ENCODE measurements around the gene ZBTB16.

ZBTB16 gene

DNA sequence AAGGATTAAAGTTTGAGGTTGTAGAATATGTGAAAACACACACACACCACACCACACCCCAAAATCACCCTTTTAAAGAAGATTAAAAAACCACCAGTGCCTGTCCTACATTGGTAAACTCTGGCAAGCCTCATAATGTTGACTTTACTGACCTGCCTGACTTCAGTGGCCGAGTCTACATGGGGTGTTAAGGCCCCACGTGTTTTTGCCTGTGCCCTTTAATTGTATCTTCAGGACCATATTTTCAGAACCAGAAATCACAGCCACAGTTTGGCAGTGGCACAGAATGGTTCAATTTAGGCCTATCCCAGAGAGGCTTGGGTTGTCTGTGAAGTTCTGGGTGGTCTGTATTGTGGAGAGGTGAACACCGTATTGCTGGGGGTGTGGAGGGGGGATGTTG lies 33.4 kb downstream of the ZBTB16 start:
- H3K27ac ChIP-seq (ENCODE audit: low read length): no peak overlapping the region
- H3K27me3 ChIP-seq (ENCODE audit: insufficient read depth, low read length, poor library complexity): no peaks in the 10 kb centered on the region
- no peaks in the 10 kb centered on the region for H3K9me3 ChIP-seq (ENCODE audit: insufficient read depth, low read length, severe bottlenecking)
- no peak overlapping the region for H2AFZ ChIP-seq (ENCODE audit: low read depth, low read length)
- H3K36me3 ChIP-seq (ENCODE audit: insufficient read depth, low read length): no peaks in the 10 kb centered on the region
- TF ChIP-seq, protein P1, sequence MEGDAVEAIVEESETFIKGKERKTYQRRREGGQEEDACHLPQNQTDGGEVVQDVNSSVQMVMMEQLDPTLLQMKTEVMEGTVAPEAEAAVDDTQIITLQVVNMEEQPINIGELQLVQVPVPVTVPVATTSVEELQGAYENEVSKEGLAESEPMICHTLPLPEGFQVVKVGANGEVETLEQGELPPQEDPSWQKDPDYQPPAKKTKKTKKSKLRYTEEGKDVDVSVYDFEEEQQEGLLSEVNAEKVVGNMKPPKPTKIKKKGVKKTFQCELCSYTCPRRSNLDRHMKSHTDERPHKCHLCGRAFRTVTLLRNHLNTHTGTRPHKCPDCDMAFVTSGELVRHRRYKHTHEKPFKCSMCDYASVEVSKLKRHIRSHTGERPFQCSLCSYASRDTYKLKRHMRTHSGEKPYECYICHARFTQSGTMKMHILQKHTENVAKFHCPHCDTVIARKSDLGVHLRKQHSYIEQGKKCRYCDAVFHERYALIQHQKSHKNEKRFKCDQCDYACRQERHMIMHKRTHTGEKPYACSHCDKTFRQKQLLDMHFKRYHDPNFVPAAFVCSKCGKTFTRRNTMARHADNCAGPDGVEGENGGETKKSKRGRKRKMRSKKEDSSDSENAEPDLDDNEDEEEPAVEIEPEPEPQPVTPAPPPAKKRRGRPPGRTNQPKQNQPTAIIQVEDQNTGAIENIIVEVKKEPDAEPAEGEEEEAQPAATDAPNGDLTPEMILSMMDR (IDR thresholded peaks at IDR 0.05; ENCODE audit: borderline replicate concordance, extremely low read depth, low read length, poor library complexity, severe bottlenecking): no peak
- no peak for TF ChIP-seq EZH2 (IDR thresholded peaks at IDR 0.05; ENCODE audit: borderline replicate concordance, low read depth, low read length, severe bottlenecking)
- no peaks in the 10 kb centered on the region for H3K79me2 ChIP-seq (ENCODE audit: insufficient read depth, low read length)
- DNase-seq (no peak), ATAC-seq (ENCODE audit: insufficient read depth, low read depth) (no peak)
- H3K9ac ChIP-seq (ENCODE audit: low read depth, low read length): no peak overlapping the region
- peaks cover 7% of the 10 kb centered on the region; the same call in 1 of the 2 replicates for H4K20me1 ChIP-seq (ENCODE audit: insufficient read depth, low read length)
- no peak overlapping the region for H3K4me2 ChIP-seq (ENCODE audit: insufficient read depth, low read length)
- no peaks in the 10 kb centered on the region for H3K4me1 ChIP-seq (ENCODE audit: insufficient read depth, low read length)
- no peak overlapping the region for H3K4me3 ChIP-seq (ENCODE audit: low read depth in 1 of 2, low read length in 2 of 2)

DNA sequence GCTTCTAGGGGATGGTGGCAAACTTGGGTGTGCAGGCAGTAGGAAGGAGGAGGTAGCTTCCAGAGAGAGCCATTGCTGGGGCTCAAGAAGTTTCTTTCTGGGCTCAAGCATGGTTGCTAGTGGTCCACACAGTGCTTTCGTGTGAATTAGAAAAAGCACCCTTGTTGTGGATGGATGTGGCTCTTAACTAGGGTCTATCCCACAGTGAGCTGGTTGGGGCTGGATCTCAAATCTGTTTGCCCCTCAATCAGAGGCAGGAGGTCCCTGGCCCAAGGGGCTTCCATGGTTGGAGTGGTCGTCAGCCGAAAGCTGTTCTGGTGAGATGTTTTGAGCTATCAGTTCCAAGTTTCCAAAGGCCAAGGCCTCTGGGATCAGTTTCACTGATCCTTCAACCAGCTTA lies 35.0 kb downstream of the ZBTB16 start:
- no peak overlapping the region for H2AFZ ChIP-seq (ENCODE audit: low read depth, low read length)
- no peak overlapping the region for H3K9ac ChIP-seq (ENCODE audit: low read depth, low read length)
- peaks cover 7% of the 10 kb centered on the region for H3K27me3 ChIP-seq (ENCODE audit: insufficient read depth, low read length, poor library complexity)
- no peak for DNase-seq
- no peak for ATAC-seq (ENCODE audit: insufficient read depth, low read depth)
- no peak overlapping the region for H3K27ac ChIP-seq (ENCODE audit: low read length)
- H3K4me3 ChIP-seq (ENCODE audit: low read depth in 1 of 2, low read length in 2 of 2): no peak overlapping the region
- H3K4me2 ChIP-seq (ENCODE audit: insufficient read depth, low read length): no peak overlapping the region
- no peaks in the 10 kb centered on the region for H3K79me2 ChIP-seq (ENCODE audit: insufficient read depth, low read length)
- no peaks in the 10 kb centered on the region for H3K9me3 ChIP-seq (ENCODE audit: insufficient read depth, low read length, severe bottlenecking)
- H3K4me1 ChIP-seq (ENCODE audit: insufficient read depth, low read length): no peaks in the 10 kb centered on the region
- H3K36me3 ChIP-seq (ENCODE audit: insufficient read depth, low read length): no peaks in the 10 kb centered on the region
- H4K20me1 ChIP-seq (ENCODE audit: insufficient read depth, low read length): peaks cover 6% of the 10 kb centered on the region; the same call in 1 of the 2 replicates
- TF ChIP-seq, protein P1 (IDR thresholded peaks at IDR 0.05; ENCODE audit: borderline replicate concordance, extremely low read depth, low read length, poor library complexity, severe bottlenecking): no peak
- no peak for TF ChIP-seq EZH2 (IDR thresholded peaks at IDR 0.05; ENCODE audit: borderline replicate concordance, low read depth, low read length, severe bottlenecking)

DNA sequence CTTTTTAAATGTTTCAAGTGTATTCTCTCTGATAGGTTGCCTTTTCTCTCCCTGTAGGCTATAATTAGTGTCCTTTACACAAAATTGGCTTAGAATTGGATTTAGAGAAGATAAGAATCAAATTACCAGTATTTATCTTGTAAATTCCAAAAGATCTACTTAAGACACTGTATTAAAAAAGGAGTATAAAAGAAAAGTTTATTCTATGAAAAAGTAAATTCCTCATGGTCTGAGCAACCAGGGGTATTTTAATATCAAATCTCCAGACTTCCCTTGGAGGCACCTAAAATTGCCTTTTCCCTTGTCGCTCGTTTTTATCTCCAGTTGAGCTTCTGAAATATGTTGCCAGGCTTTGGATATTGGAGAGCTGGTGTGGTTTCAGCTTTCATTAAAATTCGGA lies 36.4 kb downstream of the ZBTB16 start:
- Histone ChIP-seq H4K20me1 (ENCODE audit: insufficient read depth, low read length) (no peaks in the 10 kb centered on the region), H3K27ac (ENCODE audit: low read length) (no peak overlapping the region), H3K4me2 (ENCODE audit: insufficient read depth, low read length) (no peak overlapping the region), H3K9me3 (ENCODE audit: insufficient read depth, low read length, severe bottlenecking) (no peaks in the 10 kb centered on the region), H3K36me3 (ENCODE audit: insufficient read depth, low read length) (no peaks in the 10 kb centered on the region), H3K4me1 (ENCODE audit: insufficient read depth, low read length) (no peaks in the 10 kb centered on the region), H3K27me3 (ENCODE audit: insufficient read depth, low read length, poor library complexity) (peaks cover 10% of the 10 kb centered on the region), H2AFZ (ENCODE audit: low read depth, low read length) (no peak overlapping the region), H3K9ac (ENCODE audit: low read depth, low read length) (no peak overlapping the region), H3K4me3 (ENCODE audit: low read depth in 1 of 2, low read length in 2 of 2) (no peak overlapping the region), H3K79me2 (ENCODE audit: insufficient read depth, low read length) (no peaks in the 10 kb centered on the region)
- TF ChIP-seq, protein P1 (IDR thresholded peaks at IDR 0.05; ENCODE audit: borderline replicate concordance, extremely low read depth, low read length, poor library complexity, severe bottlenecking): no peak
- TF ChIP-seq EZH2 (IDR thresholded peaks at IDR 0.05; ENCODE audit: borderline replicate concordance, low read depth, low read length, severe bottlenecking): no peak
- DNase-seq (no peak), ATAC-seq (ENCODE audit: insufficient read depth, low read depth) (no peak)

DNA sequence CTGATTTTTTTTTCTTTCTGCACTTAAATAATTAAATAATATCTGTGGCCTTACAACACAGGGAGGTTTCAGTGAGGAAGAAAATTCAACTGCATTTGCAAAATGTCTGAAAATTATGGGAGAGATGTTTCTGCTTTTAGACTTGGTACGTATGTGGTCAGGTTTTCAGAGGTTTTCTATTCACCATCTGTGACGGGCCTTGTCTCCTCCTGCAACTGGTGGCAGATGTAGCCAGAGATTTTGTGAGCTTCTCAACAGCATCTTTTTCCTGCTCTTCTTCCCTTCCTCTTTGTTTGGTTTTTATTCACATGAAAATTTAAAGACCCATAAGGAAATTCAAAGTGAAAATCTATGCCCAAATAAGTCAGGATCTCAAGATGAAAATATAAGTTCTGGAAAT lies 38.3 kb downstream of the ZBTB16 start:
- TF ChIP-seq, protein P1 (IDR thresholded peaks at IDR 0.05; ENCODE audit: borderline replicate concordance, extremely low read depth, low read length, poor library complexity, severe bottlenecking): no peak
- no peak for TF ChIP-seq EZH2 (IDR thresholded peaks at IDR 0.05; ENCODE audit: borderline replicate concordance, low read depth, low read length, severe bottlenecking)
- Histone ChIP-seq H3K36me3 (ENCODE audit: insufficient read depth, low read length) (no peaks in the 10 kb centered on the region), H3K4me2 (ENCODE audit: insufficient read depth, low read length) (no peak overlapping the region), H3K4me1 (ENCODE audit: insufficient read depth, low read length) (peaks cover 4% of the 10 kb centered on the region), H2AFZ (ENCODE audit: low read depth, low read length) (no peak overlapping the region), H3K27me3 (ENCODE audit: insufficient read depth, low read length, poor library complexity) (peaks cover 10% of the 10 kb centered on the region), H4K20me1 (ENCODE audit: insufficient read depth, low read length) (peaks cover 1% of the 10 kb centered on the region; the same call in 1 of the 2 replicates), H3K9ac (ENCODE audit: low read depth, low read length) (no peak overlapping the region), H3K27ac (ENCODE audit: low read length) (no peak overlapping the region), H3K4me3 (ENCODE audit: low read depth in 1 of 2, low read length in 2 of 2) (no peak overlapping the region), H3K9me3 (ENCODE audit: insufficient read depth, low read length, severe bottlenecking) (no peaks in the 10 kb centered on the region), H3K79me2 (ENCODE audit: insufficient read depth, low read length) (no peaks in the 10 kb centered on the region)
- ATAC-seq (ENCODE audit: insufficient read depth, low read depth) (no peak), DNase-seq (no peak)

All from DND-41 (cell line).